BJ (cell line): ENCODE data around the gene TCF4. TPM values are rescaled to one million over a fixed set of nuclear protein-coding genes. Genes with fewer than 3 reads are reported as not detected.

Experiments used
- CTCF ChIA-PET: fragments of 350-600 bp; formaldehyde crosslinking; extraction: SDS; loops from one replicate; lab custom pipeline; 2021; ENCODE audit warnings: antibody characterized with exemption, inconsistent platforms; lab: Yijun Ruan, JAX
- POLR2A ChIA-PET: fragments of 300-600 bp; sonication (Branson Sonifier 250); formaldehyde crosslinking; extraction: SDS; loops from one replicate; lab custom pipeline; 2021; ENCODE audit warnings: antibody characterized with exemption; lab: Charles Lee
- DNase-seq: peaks from one replicate; pipeline ENCODE4 v3.0.0-alpha.2; 2011; ENCODE audit warnings: low read depth
- H3K27me3 ChIP-seq: 2 replicates; pipeline ENCODE4 v1.6.0; 2011; ENCODE audit warnings: low read length; ENCODE audit not compliant: control insufficient read depth, insufficient read depth
- H3K36me3 ChIP-seq: 2 replicates; pipeline ENCODE4 v1.5.1; 2011; ENCODE audit warnings: low read length; ENCODE audit not compliant: control insufficient read depth, insufficient read depth
- H3K4me3 ChIP-seq: 2 replicates; pipeline ENCODE4 v1.5.1; 2011; ENCODE audit warnings: low read depth, mild to moderate bottlenecking, control low read depth, low read length
- polyA plus RNA-seq: library from polyadenylated mRNA; depleted of rRNA; stranded (reverse); fragments of >200 nt; gene quantifications from 2 replicates; pipeline ENCODE4 v1.2.3, GENCODE V29; 2011
- TF ChIP-seq, protein P1 (sequence below): IDR thresholded peaks from 2 replicates; pipeline ENCODE4 v1.5.1; 2011; ENCODE audit warnings: low read depth, mild to moderate bottlenecking, control low read depth, inconsistent platforms, low read length, moderate library complexity; ENCODE audit not compliant: insufficient read depth

TCF4 gene
- polyA plus RNA-seq, 1 experiment, result 65.8 TPM

DNA sequence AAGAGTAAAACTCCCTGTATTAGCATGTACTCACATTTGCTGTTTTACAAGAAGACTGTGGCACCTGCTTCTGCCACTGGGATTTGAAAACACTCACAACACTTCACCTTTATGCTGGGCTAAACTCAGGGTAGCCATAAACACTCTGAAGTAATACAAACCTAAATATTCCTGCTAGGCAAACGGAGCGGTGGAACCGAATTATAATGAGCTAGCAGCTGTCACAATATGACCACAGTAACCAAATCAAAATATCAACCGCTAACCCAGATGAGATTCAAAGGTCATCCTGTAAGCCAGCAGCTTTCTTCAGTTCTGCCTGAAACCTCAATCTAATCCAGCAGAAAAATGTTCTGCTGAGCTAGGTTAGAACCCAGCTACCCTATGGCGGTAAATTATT is 132.1 kb downstream of the TCF4 start:
- POLR2A ChIA-PET, result no interaction called here
- DNase-seq, result no peak
- CTCF ChIA-PET, result interaction anchor here (0.9 to 1.8 kb wide), 4 partner anchors 8 to 15 kb away, joined by 3 to 6 read pairs (median 4); no protein-coding TSS in a partner anchor
- Histone ChIP-seq H3K4me3 (no peak overlapping the region), H3K36me3 (no peaks in the 10 kb centered on the region), H3K27me3 (no peaks in the 10 kb centered on the region)
- TF ChIP-seq, protein P1, sequence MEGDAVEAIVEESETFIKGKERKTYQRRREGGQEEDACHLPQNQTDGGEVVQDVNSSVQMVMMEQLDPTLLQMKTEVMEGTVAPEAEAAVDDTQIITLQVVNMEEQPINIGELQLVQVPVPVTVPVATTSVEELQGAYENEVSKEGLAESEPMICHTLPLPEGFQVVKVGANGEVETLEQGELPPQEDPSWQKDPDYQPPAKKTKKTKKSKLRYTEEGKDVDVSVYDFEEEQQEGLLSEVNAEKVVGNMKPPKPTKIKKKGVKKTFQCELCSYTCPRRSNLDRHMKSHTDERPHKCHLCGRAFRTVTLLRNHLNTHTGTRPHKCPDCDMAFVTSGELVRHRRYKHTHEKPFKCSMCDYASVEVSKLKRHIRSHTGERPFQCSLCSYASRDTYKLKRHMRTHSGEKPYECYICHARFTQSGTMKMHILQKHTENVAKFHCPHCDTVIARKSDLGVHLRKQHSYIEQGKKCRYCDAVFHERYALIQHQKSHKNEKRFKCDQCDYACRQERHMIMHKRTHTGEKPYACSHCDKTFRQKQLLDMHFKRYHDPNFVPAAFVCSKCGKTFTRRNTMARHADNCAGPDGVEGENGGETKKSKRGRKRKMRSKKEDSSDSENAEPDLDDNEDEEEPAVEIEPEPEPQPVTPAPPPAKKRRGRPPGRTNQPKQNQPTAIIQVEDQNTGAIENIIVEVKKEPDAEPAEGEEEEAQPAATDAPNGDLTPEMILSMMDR, result no peak

DNA sequence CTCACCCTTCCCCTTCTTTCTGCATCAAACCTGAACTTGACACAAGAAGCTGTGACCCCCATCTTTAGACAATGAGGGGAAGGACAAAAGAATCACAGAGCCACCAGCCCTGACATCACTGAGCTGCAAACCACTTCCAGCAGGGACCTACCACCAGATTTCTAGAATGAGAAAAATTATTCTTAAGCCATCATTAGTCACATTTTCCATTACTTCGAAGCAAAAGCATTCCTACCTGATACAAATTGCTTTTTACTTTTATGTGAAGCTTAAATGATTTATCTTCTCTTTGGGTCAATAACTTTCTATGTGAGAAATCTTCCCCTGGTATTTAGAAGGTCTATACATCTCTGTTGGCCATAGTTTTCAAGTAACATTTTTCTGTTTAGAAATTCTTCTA is 134.8 kb downstream of the TCF4 start:
- no peak for DNase-seq
- POLR2A ChIA-PET, result no interaction called here

DNA sequence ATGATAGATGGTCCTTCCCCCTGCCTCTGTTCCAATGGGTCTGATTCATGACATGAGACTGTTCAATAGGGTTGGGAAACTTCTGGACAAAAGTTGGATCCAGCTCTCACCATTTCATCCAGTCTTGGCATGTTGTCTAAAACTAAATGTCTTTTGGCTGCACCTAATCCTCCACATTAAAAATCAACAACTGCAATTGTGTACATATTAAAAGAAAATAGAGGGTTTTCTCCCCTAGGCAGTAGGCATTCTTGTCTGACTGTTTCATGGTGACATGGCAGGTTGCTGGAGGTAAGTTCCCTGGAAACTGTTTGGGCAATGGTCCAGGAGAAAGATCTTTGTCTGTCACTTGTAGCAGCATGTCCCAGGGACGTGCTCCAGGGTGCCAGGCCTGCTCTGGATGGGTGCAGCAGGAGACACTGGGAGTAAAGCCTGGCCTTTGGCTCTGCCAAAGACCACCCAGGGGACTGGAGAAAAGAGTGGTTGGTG is 135.8 kb downstream of the TCF4 start:
- TF ChIP-seq, protein P1, result no peak
- POLR2A ChIA-PET, result no interaction called here
- Histone ChIP-seq H3K4me3 (no peak overlapping the region), H3K36me3 (no peaks in the 10 kb centered on the region), H3K27me3 (no peaks in the 10 kb centered on the region)
- no peak for DNase-seq
- CTCF ChIA-PET, result no interaction called here

More for the DNA sequence above, 134.8 kb downstream of the TCF4 start:
- no peaks in the 10 kb centered on the region for H3K36me3 ChIP-seq
- H3K27me3 ChIP-seq, result no peaks in the 10 kb centered on the region
- CTCF ChIA-PET, result interaction anchor here (0.7 to 0.8 kb wide), 2 partner anchors 17 to 219 kb away, joined by 3 read pairs; no protein-coding TSS in a partner anchor
- TF ChIP-seq, protein P1, result no peak
- no peak overlapping the region for H3K4me3 ChIP-seq

DNA sequence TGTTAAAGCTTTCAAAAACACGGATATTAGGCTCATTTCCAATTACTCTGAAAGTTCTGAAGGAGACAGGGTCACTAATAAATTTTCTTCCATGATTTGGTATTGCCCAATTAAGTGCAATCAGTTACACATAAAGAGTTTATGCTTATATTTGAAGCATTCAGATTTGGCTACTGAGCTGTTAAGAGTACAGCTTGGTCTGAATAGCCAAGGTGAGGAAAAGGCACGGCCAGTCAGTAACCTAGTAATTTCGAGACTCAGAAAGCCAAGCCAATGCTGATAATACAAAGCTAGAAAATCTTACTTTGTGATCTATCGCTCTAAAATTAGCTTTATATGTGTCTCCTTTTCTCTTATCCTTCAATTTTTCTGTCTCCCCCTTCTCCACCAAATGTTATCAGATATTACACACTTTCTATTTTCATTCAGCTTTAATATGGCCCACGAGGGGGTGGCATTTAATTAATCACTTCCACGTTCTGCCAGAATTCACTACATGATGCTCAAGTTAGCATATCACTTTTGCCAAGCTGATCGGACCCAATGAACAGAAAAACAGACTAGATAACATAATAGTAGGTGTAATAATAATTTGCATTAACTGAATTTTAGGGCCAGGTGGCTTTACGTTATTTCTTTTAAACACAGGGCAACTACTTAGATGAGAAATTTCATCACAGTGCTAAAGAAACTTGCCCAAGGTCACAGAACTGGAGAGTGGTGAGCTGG is 138.4 kb downstream of the TCF4 start:
- POLR2A ChIA-PET, result no interaction called here
- CTCF ChIA-PET, result interaction anchor here (0.8 to 1.2 kb wide), 2 partner anchors 16 to 20 kb away, joined by 3 to 4 read pairs; no protein-coding TSS in a partner anchor
- no peak for DNase-seq
- Histone ChIP-seq H3K4me3 (no peak overlapping the region), H3K36me3 (no peaks in the 10 kb centered on the region), H3K27me3 (no peaks in the 10 kb centered on the region)
- TF ChIP-seq, protein P1, result no peak

DNA sequence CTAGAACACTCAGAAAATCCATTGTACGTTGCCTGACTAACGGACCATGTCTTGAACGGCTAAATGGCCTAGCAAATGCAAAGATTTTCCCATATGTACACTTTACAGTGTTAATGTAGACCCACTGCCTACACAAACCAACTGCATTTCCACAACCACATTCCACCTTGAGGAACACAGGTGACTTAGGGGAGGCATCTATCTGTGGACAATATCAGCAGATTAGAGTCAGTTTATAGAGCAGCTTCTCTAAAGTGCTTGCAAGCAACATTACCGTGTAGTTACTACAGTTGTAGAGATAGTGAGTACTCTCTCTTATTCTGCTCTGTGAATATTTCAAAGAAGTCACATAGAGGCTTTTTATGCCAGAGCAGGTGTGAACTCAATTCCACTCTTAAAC is 139.6 kb downstream of the TCF4 start:
- DNase-seq, result no peak
- H3K36me3 ChIP-seq, result no peaks in the 10 kb centered on the region
- ChIA-PET CTCF (interaction anchor here (0.8 kb wide), 1 partner anchor 21 kb away, joined by 4 read pairs; no protein-coding TSS in a partner anchor), POLR2A (no interaction called here)
- TF ChIP-seq, protein P1, result no peak
- H3K27me3 ChIP-seq, result no peaks in the 10 kb centered on the region
- no peak overlapping the region for H3K4me3 ChIP-seq
